WI38 (cell line): ENCODE results near the gene MITF.

Experiments
- H3K4me3 ChIP-seq: 2 replicates; pipeline ENCODE4 v1.5.1; 2011; ENCODE audit warnings: low read depth, mild to moderate bottlenecking, control low read depth, low read length
- TF ChIP-seq, protein P1 (sequence below): IDR thresholded peaks from 2 replicates; pipeline ENCODE4 v1.5.1; 2012; ENCODE audit warnings: low read depth, mild to moderate bottlenecking, control low read depth, low read length

Gene MITF

DNA sequence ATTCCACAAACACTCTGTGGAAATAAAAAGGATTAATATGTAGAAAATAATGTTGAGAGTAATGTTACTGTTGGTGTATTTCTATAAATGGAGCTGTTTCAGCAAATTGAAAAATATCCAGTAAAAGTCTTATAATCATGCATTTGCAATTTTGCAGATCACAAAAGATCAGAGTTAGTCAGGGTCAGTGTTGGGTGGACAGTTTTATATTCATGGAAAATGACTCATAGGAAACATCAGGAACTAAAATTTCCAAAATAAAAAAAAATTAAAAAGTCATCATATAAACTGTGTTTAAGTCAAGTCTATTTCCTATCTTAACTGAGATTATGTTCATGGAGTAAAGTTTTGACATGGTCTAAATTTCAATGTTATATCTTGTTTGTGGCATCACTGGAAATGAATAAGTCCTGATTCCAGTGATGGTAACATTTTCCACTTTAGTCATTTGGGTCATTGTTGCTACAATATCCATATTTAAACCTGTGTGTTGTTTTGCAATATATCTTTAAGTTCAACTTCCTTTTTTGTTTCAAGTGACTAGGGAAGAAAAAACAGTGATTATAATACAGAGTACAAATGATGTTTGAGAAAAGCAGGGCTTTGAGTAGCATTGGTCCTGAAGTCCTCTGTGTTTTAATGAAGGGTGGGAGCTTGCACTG, 37.8 kb downstream of the MITF start:
- no peak overlapping the region for H3K4me3 ChIP-seq
- TF ChIP-seq, protein P1, sequence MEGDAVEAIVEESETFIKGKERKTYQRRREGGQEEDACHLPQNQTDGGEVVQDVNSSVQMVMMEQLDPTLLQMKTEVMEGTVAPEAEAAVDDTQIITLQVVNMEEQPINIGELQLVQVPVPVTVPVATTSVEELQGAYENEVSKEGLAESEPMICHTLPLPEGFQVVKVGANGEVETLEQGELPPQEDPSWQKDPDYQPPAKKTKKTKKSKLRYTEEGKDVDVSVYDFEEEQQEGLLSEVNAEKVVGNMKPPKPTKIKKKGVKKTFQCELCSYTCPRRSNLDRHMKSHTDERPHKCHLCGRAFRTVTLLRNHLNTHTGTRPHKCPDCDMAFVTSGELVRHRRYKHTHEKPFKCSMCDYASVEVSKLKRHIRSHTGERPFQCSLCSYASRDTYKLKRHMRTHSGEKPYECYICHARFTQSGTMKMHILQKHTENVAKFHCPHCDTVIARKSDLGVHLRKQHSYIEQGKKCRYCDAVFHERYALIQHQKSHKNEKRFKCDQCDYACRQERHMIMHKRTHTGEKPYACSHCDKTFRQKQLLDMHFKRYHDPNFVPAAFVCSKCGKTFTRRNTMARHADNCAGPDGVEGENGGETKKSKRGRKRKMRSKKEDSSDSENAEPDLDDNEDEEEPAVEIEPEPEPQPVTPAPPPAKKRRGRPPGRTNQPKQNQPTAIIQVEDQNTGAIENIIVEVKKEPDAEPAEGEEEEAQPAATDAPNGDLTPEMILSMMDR = no peak

DNA sequence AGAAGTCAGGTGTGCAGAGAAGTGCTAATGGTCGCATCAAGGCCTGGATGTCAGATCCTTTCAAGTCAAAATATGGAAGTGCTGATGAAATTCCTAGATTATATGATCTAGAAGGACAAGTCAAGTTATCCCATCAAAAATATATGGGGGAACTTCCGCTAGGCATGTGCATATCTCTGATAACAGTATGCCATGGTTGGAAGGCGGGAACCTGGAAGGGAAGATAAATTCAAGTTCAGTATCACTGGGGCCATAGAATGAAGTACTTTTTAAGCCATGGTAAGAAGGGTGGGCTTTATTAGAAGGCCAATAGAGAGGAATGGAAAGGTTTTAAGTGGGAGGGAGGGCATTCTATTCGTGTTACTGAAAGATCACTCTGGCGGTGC, 38.3 kb downstream of the MITF start:
- TF ChIP-seq, protein P1 = no peak
- no peak overlapping the region for H3K4me3 ChIP-seq

- TF ChIP-seq, protein P1 = no peak
- no peak overlapping the region for H3K4me3 ChIP-seq
Measured at GRCh38 chr3:69781593-69781992, 42.3 kb downstream of the MITF start.

DNA sequence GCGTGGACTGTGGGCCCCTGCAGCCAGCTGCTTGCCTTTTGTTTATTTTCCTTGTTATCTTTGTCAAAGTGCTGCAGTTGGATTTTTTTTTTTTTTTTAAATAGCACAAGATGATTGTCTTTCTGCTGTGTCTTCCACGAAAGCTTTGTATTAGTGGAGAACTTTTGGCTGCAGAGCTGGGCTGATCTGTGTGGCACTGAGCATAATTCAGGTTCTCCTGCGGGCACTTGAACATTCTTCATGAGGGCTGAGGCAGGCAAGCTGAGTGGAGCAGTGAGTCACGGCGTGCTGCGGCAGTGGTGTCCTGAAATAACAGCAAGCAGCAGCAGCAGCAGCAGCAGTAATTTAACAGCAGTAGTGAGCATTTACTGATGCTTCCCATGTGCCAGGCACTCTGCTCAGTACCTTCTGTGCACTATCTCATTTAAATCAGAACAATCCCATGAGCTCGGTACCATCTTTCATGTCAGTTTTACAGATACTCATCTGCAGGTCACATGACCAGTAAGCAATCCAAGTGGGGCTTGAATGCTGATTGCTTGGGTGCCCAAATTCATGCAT, 45.8 kb downstream of the MITF start:
- TF ChIP-seq, protein P1 = no peak
- no peak overlapping the region for H3K4me3 ChIP-seq

- TF ChIP-seq, protein P1 = no peak
- H3K4me3 ChIP-seq = no peak overlapping the region
Measured at GRCh38 chr3:69785769-69786320, 46.6 kb downstream of the MITF start.

DNA sequence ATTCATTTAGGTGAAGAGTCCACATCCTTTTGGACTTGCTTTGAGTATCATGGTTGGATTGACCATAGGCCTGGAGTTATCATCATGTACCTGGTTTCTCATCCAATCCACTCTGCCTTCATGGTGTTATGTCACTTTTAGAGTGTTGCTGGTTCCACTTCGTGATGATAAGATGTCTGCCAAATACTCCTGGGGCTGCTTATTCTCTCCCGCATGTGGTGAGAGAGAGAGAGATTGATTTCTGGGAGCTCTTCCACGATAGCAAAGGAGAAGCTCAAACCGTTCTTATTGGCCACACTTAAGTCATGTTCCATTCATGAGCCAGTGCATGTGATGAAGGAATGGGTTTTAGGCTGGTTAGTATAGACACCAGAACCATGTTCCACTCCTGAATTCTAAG, 47.6 kb downstream of the MITF start:
- H3K4me3 ChIP-seq = no peak overlapping the region
- TF ChIP-seq, protein P1 = no peak

DNA sequence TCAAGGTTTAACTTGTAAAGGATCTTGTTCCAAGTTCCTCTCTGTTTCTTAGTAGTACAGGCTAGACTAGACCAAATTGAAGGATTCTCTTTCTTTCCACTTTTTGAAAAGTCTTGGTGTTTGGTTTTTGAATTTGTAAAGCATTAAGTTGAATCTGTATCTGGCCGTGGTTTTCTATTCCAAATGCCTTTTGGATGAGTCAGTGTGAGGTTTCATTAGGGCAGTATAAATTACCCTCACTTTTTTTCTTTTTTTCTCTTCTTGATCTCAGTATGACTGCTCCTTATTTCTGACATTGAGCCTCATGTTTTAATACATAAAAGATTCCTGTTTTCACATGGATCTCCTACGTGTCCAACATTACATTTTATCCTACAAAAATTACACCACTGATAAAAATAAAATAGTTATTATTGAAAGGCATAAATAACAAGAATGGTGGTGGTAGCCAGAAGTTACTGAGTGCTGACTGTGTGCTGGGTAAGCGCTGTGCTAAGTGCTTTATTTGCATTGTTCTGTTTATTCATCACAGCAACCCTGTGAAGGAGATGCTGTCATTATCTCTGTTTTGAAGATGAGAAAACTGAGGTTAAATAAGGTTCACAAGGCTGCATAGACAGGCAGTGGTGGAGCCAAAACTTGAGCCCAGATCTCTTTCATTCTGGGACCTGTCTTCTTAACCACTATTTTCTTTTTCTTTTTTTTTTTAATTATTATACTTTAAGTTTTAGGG, 48.3 kb downstream of the MITF start:
- TF ChIP-seq, protein P1 = no peak
- no peak overlapping the region for H3K4me3 ChIP-seq
